Stimulated activated CD4-positive, alpha-beta T cell treated with anti-CD3 and anti-CD28 coated beads, Interleukin-12 subunit alpha, Interleukin-12 subunit beta, amount 100 ng/mL, for 24 hours (primary cell): Measurements from ENCODE around the gene EAF2.
"Not testable (repeated sequence)": the region's sequence is repeated elsewhere in the genome, so short reads cannot be mapped to it uniquely, and the experiment has no call there.

Experiments used
- DNase-seq, 2 experiments: peaks; one replicate each; pipeline ENCODE4 v3.0.0-alpha.2; 2020; ENCODE audit warnings: low read depth in 2 of 2

The EAF2 gene

DNA sequence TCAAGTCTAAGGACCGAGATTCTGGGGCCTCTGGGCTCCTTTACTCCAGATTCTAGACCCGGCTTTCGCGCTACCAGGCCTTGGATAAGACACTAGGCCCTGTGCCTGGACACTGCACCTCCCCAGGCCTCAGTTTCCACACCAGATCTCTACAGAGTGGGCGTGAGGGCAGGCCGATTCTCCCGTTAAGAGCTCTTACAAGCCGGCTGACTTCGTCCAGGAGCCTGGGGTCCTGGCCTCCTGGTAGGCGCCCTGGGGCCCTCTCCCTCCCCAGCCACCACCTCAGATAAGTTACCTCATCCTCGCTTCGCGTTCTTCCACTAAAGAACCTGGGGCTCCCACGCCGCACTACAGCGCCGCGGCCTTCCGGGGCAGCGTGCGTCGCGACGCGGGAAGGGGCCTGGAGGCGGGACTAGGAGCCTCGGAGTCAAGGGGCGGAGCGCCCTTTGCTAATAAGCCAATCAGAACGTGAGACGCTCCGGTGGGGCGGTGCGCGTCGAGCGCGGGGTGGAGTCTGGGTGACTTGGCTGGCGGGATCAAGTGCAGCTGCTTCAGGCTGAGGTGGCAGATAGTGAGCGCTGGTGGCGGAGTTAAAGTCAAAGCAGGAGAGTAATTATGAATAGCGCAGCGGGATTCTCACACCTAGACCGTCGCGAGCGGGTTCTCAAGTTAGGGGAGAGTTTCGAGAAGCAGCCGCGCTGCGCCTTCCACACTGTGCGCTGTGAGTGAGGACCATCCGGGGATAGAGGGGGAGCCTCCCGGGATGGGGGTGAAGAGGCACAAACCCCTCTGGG, at the start of gene EAF2, which contains the start of gene IQCB1:
Gene EAF2 (plus strand): TSS at position 539 of the 794 bp plus-strand sequence. CDS start 77 bp downstream, at position 616.
Gene IQCB1 (minus strand): TSS at position 390 of the 794 bp plus-strand sequence. CDS start 6,100 bp downstream, outside the sequence.
- DNase-seq, result peak; percentile 91 to 97

DNA sequence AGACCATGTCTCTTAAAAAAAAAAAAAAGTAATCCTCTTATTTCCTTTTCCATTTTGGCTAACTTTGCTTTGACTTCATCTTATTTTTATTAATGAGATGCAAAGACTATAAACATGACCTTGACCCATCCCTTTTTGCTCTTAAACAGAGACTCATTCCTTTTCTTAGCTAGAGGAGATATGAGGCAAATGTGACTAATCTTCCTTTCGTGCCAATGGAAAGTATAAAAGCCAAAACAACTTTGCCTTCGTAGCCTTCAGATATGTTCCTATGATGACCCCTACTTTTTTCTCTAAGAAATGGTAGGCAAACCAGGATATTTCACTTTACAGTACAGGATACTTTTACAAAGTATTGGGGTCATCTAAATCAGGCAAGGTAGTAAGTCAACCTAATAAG, 48.5 kb upstream of the EAF2 start:
- no peak for DNase-seq

DNA sequence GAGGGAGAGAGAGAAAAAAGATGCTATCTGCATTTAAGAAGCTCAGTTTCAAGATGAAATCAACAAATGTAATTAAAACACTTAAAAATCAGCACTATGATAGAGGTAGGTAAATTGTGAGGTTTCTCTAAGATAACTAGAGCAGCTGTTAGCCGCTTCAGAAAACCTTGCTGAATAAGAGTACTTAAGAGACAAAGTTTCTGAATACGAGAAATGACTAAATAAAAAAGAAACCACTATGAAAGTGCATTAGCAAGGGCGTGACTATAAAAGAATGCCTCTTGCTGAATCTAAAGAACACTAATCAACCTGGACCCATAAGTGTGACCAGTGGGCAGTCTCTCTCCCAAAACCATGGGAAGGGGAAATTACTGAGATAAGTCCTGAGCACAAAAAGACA, 41.9 kb upstream of the EAF2 start:
- no peak for DNase-seq

DNA sequence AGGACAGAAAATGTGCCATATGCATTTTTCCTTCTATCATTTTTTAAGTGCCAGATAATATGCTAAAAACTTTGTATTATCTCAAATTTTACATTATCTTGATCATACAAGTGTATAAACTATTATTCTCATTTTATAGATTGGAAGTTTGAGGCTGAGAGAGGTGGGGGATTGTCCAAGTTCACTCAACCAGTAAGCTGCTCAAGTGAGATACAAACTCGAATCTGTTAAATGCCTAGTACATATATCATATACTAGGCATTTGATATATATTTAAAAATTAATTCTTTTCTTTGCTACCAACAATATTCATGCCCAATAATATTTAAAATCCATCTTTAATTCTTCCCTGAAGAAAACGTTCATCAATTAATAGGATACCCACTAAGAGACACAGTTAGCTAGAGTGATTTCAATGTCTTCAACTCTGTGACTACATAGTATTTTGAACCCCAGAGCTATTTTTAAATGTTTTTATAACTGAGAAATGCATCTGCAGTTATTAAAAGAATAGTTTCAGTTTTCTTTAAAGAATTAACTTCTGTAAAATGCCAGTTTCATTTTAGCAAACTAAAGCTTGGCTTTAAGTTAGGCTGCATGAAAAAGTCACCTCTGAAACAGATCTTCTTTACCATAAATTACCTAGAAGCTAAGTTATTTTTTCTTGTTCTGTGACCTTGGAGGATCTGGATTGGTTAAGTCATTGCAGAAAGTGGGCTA, 40.6 kb upstream of the EAF2 start:
- DNase-seq, result no peak

DNA sequence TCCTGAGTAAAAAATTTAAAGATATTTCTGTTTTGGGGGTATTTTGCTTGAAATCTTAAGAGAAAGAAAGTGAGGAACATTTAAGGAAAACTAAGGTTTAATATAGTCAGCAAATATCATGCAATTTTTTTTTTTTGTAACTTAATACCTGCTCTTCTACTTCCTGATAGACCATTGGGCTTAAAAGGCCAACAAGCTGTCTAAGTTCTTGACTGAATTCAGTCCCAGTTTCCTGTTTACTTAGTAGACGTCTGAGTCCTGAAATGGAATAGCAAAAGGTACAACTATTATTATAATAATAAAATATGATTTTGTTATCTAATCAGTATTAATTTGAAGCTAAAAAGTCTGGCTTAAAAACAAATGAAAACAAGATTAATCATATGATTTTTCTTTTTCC, 38.0 kb upstream of the EAF2 start:
- no peak for DNase-seq

DNA sequence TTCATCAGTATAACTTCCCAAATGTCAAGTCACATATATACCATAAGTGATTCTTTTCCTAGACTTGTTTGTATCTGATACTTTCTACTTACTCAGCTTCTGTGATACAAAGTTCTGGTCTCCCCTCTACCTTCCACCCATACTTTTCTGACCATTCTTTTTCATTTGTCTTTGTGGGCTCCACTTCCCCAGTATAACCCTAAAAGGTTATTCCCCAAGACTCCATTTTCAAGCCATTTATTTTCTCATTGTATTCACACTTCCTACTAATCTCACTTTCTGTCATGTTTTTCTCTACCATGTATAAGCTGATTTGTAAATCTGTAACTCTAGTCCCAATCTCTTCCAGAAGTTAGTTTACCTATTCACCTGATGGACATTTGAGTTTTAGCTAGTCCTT, 34.1 kb upstream of the EAF2 start:
- no peak for DNase-seq

- DNase-seq, result no peak
These were observed 31.2 kb upstream of the EAF2 start for GRCh38 chr3:121803771-121804320.

GRCh38 chr3:121809249-121809648, 25.8 kb upstream of the EAF2 start:
- DNase-seq, result no peak

GRCh38 chr3:121817753-121818152, 17.3 kb upstream of the EAF2 start:
- DNase-seq, result no peak

DNA sequence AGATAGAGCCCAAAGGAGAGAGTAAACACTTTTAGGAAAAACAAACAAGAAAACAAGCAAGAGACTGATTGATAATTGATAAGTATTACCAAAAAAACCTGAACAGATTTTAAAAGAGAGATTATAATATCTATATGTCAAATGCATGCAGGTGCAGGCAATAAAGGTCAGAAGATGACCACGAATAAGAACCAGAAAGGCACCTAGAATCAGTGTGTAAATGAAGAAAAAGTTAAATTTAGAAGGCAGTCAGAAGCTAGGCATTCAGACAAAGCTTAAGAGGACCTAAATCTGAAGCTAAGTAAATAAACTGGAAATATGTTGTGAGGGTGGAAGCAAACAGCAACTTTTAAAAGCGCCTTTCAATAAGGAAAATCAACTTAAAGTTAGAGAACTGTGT, 16.4 kb upstream of the EAF2 start:
- DNase-seq, result no peak

- DNase-seq, result no peak
These were observed 15.8 kb upstream of the EAF2 start for GRCh38 chr3:121819236-121819635.

GRCh38 chr3:121821421-121822199, 13.4 kb upstream of the EAF2 start:
- DNase-seq, result no peak

DNA sequence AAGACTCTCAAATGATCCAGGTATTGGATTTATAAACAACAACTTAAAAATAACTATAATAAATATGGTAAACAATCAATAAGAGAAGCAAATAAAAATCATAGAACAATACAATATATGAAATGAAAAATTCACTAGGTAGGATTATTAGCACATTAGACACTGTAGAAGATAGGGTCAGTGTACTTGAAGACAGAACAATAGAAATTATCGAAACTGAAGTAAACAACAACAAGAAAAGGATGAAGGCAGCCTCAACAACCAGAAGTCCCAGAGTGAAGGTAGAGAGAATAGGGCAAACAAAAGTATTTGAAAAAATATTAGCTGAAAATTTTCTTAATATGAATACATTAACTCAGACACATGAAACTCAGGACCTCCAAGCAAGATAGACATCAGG, 12.0 kb upstream of the EAF2 start:
- no peak for DNase-seq

DNA sequence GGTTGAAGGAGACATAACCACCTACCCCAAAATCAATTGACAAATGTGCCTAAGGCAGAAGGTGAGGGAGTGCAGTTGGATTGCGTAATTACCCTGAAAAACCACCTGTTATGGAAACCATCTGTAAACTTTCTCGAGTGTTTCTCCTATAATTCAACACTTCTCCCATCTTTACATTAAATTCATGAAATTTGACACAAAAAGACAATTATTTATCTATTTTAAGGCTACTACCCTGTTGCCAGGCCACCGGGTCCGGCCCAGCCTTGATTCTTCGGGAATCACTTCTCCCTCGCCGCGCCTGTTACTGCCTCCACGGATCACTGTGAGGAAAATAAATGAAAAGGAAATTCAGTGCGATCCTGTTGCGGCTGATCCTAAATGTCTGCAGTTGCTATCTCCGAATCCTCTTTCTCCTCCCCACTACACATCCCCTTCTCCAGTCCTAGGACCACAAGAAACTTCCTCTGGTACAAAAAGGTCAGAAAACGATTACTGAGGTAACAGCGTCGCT, 795 bp upstream of the EAF2 start:
- peak in 1 of 2 experiments; percentile 3 for DNase-seq

DNA sequence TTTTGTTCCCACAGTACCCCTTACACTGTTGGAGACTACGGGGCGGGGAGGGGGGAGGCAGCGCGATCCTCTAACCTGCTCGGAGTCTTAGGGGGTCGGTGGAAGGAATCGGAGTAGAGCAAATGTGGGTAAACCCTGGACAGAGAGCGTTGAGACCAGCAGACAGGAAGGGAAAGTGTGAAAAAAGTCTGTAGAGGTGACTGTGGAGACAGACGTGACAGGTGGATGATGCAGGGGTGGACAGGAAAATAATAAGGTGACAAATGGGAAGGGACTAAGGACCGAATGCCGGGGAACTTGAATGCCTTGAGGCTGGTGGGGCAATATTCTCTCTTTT, 424 bp downstream of the EAF2 start:
- no peak for DNase-seq

DNA sequence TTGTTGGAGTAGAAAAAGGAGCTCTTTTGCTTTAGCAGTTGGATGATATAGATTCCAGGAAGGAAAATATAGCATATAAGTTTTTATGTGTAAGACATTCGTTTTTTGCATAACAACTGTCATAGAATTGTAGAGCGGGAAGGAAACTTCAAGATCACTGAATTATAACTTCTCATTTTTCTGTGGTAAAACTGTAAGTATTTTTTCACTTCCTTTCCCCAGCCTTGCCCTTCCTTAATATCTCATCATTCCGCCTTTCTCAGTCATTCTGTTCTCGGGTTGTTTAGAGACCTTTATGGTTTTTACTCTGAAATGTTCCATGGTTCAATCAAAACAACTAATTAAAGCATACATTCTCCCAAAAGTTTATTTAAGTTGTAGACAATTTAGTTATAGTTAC, 1.1 kb downstream of the EAF2 start:
- no peak for DNase-seq

DNA sequence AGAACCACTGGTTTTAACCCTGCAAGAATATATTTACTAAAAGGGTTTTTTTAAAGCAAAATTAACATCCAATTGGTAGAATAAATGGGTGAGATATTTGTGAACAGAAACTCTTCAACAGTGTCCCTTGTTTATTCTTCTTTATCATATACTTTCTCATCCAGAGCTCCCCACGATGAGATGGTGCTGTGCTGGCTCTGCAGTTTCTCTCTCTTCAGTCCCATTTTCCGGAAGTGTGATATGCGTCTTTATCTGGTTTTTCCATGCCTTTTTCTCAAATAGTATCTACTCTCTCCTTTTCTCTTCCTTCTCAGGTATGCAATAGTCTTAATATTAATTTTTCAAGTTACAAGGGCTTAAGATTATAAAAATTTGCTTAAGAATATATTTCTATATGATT, 1.5 kb downstream of the EAF2 start:
- no peak for DNase-seq

DNA sequence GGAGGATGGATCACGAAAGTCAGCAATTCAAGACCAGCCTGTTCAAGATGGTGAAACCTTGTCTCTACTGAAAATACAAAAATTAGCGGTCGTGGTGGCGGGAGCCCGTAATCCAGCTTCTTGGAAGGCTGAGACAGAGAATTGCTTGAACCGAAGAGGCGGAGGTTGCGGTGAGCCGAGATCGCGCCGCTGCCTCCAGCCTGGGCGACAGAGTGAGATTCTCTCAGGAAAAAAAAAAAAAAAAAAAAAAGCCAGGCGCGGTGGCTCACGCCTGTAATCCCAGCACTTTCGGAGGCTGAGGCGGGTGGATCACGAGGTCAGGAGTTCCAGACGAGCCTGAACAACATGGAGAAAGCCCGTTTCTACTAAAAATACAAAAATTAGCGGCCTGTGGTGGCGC, 5.0 kb downstream of the EAF2 start:
- DNase-seq, result no peak

- no peak for DNase-seq
These were observed 9.9 kb downstream of the EAF2 start for GRCh38 chr3:121844892-121845291.

DNA sequence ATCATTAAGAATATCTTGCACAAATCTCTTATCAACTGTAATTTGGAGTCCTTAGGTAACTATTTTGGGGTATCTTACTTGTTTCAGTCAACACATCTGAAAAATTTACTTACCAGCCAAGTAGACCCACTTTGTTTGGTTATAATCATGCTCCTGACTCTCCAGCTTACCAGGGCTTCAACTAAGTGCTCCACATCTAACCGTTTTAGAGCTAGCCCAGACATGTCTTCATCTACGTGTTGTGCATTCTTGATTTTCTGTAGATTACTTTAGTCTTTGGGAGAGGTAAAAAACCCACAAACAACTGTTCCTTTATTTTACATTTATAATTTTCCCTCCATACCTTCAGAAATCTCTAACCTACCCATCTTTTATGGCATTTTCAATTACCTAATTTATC, 17.2 kb downstream of the EAF2 start:
- no peak for DNase-seq

DNA sequence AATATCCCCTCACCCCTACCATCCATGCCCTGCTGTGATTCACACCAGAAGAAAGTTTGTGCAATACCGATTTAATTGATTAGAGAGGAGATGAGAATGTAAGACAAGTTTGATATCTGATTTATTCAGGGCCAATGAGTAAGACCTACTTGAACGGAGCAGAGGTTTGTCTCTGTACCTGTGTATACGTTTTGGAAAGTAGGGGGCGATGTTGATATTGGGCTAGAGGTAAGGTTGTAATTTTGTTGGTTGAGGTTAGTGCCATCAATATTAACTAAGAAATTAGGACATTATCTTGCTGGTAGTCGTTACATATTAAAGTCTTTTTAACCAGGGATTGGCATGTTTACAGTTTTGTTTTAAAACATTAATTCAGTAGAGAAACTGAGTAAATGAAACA, 20.5 kb downstream of the EAF2 start:
- DNase-seq, result no peak

DNA sequence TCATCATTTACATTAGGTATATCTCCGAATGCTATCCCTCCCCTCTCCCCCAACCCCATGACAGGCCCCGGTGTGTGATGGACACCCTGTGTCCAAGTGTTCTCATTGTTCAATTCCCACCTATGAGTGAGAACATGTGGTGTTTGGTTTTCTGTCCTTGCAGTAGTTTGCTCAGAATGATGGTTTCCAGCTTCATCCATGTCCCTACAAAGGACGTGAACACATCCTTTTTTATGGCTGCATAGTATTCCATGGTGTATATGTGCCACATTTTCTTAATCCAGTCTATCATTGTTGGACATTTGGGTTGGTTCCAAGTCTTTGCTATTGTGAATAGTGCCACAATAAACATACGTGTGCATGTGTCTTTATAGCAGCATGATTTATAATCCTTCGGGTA, 22.8 kb downstream of the EAF2 start:
- not testable (repeated sequence) for DNase-seq
